Uterus (tissue), 4 donors: ENCODE data around the gene OR8B4. TPM values are rescaled to one million over a fixed set of nuclear protein-coding genes. Genes with fewer than 3 reads are reported as not detected.

Experiments
- DNase-seq, 2 donors: peaks; one replicate each; pipeline ENCODE4 v3.0.0-alpha.2; 2019 to 2020
- H3K27ac ChIP-seq, 2 donors: fragments of 200-600 bp; sonication (generic); 1 replicate in 1 of 2; 2 replicates in 1 of 2; pipeline ENCODE4 v1.5.1; 2016 to 2018
- H3K27me3 ChIP-seq, 2 donors: fragments of 200-600 bp; sonication (generic); one replicate each; pipeline ENCODE4 v1.5.1; 2018 to 2019; ENCODE audit warnings: control low read depth in 1 of 2
- H3K36me3 ChIP-seq, 2 donors: fragments of 200-600 bp; sonication (generic); one replicate each; pipeline ENCODE4 v1.5.1; 2019; ENCODE audit warnings: control low read depth in 1 of 2
- H3K4me1 ChIP-seq, 2 donors: fragments of 200-600 bp; sonication (generic); one replicate each; pipeline ENCODE4 v1.5.1; 2018 to 2019; ENCODE audit warnings: control low read depth in 1 of 2
- H3K4me3 ChIP-seq, 2 donors: fragments of 200-600 bp; sonication (generic); 1 replicate in 1 of 2; 2 replicates in 1 of 2; pipeline ENCODE4 v1.5.1; 2018 to 2019; ENCODE audit warnings: mild to moderate bottlenecking in 1 of 2
- H3K9me3 ChIP-seq, 2 donors: fragments of 200-600 bp; sonication (generic); one replicate each; pipeline ENCODE4 v1.5.1; 2019; ENCODE audit warnings: control low read depth in 1 of 2
- CTCF ChIP-seq, 4 experiments: fragments of 200-600 bp in 2 of 4; fragments of 450-650 bp in 2 of 4; sonication (generic) in 2 of 4; IDR thresholded peaks; one replicate each; pipeline ENCODE4 v1.5.1; 2016 to 2019; ENCODE audit warnings: antibody characterized with exemption in 4 of 4, mild to moderate bottlenecking in 2 of 4, moderate library complexity in 1 of 4
- POLR2A ChIP-seq, 2 donors: fragments of 450-650 bp; IDR thresholded peaks; one replicate each; pipeline ENCODE4 v1.6.1; 2016; ENCODE audit warnings: antibody characterized with exemption in 2 of 2, mild to moderate bottlenecking in 1 of 2, moderate library complexity in 1 of 2
- intact Hi-C: fragments of 100-400 bp; cut with DNase I; formaldehyde crosslinking; loops from one replicate; pipeline ENCODE4 v1.15.1; 2023; ENCODE audit warnings: low total_unique reads
- total RNA-seq, 4 donors: library from RNA; depleted of rRNA in 3 of 4; stranded (reverse); fragments of >200 nt in 3 of 4; gene quantifications; one replicate each; pipeline versions ENCODE4 v1.1.0 to v1.2.4, GENCODE V29; 2014 to 2023
- donor health status: DM: yes; HTN: yes; CAD: no.

Gene OR8B4
- total RNA-seq, 4 donors from 2014 or later, result not detected

DNA sequence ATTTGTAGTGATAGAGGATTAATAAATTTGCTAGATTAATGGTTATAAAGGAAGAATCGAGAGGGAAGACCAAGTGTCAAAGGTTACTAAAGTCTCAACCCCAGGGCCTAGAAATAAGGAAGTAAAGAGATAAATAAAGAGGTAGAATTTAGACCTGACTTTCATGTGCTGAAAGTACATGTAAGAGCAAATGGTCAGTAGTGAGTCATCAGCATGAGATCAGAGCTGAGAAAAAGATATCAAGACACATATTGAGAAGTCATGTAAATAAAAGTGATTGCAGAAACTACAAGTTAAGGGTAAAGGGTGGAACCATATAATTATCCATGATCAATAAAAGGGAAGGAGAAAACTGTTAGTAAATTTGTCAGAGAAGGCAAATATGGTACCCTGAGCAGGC is 22.2 kb upstream of the OR8B4 start:
- no peak for DNase-seq
- intact Hi-C loops, result no loop called here
- Histone ChIP-seq H3K4me1 (no peaks in the 10 kb centered on the region), H3K36me3 (no peaks in the 10 kb centered on the region), H3K27me3 (no peaks in the 10 kb centered on the region), H3K9me3 (no peaks in the 10 kb centered on the region), H3K4me3 (no peak overlapping the region), H3K27ac (no peak overlapping the region)
- no peak for TF ChIP-seq POLR2A (IDR thresholded peaks at IDR 0.05)
- no peak for TF ChIP-seq CTCF (IDR thresholded peaks at IDR 0.05)

GRCh38 chr11:124445646-124446150 is 21.0 kb upstream of the OR8B4 start, which contains the start of gene OR8B8:
Gene OR8B8 (minus strand): TSS chr11:124445696. CDS start chr11:124441085, 4,611 bp downstream.
- H3K27ac ChIP-seq, result no peak within 1 kb of the TSS
- no peak for DNase-seq
- no peaks in the 10 kb centered on the region for H3K9me3 ChIP-seq
- no peaks in the 10 kb centered on the region for H3K27me3 ChIP-seq
- no peak within 1 kb of the TSS for H3K4me3 ChIP-seq
- no peak for TF ChIP-seq POLR2A (IDR thresholded peaks at IDR 0.05)
- intact Hi-C loops, result no loop called here
- no peaks in the 10 kb centered on the region for H3K36me3 ChIP-seq
- no peaks in the 10 kb centered on the region for H3K4me1 ChIP-seq

DNA sequence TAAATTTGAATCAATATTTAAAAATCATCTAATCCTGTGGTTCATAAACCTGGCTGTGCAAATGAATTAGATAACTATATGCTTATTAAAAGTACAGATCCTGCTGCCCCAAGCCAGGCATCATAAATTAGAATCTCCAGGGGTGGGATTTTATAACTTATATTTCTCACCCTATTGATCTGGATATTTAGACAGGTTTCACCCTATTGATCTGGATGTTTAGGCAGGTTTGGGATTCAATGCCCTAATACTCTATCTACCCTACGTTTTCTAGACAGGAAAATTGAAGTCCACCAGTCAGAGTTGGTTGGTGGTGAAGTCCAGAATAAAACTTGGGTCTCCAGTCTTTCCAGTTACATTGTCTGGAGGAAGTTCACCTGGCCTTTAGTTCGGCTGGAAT is 18.2 kb upstream of the OR8B4 start:
- TF ChIP-seq POLR2A (IDR thresholded peaks at IDR 0.05) (no peak), CTCF (IDR thresholded peaks at IDR 0.05) (no peak)

GRCh38 chr11:124442442-124442841 is 17.8 kb upstream of the OR8B4 start:
- intact Hi-C loops, result no loop called here
- H3K9me3 ChIP-seq, result no peaks in the 10 kb centered on the region
- no peaks in the 10 kb centered on the region for H3K4me1 ChIP-seq
- H3K27me3 ChIP-seq, result no peaks in the 10 kb centered on the region
- H3K36me3 ChIP-seq, result no peaks in the 10 kb centered on the region
- DNase-seq, result no peak
- H3K27ac ChIP-seq, result no peak overlapping the region
- no peak overlapping the region for H3K4me3 ChIP-seq
- no peak for TF ChIP-seq CTCF (IDR thresholded peaks at IDR 0.05)
- no peak for TF ChIP-seq POLR2A (IDR thresholded peaks at IDR 0.05)

More for the DNA sequence above, 18.2 kb upstream of the OR8B4 start:
- Histone ChIP-seq H3K4me3 (no peak overlapping the region), H3K9me3 (no peaks in the 10 kb centered on the region), H3K27me3 (no peaks in the 10 kb centered on the region), H3K27ac (no peak overlapping the region), H3K4me1 (no peaks in the 10 kb centered on the region), H3K36me3 (no peaks in the 10 kb centered on the region)
- no peak for DNase-seq
- intact Hi-C loops, result no loop called here

DNA sequence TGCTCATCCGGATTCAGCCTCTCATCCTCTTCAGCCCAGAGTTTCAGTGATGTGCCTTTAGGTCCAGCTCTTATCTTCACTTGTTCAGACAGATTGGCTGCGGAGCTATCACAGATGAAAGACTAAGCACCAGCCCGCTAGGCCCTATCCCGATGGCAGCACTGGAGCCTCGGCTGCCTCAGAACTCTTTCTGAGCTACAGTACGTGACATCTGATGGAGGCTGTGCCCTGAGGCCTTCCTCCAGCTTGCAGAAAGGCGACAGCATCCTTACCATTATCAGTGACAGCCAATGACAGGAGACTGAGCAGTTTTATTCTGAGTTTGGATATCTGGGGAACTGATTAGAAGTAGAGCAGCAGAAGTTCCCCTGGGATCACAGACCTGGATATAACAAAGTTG is 16.8 kb upstream of the OR8B4 start:
- no peak for DNase-seq
- no peaks in the 10 kb centered on the region for H3K36me3 ChIP-seq
- H3K27ac ChIP-seq, result no peak overlapping the region
- H3K4me1 ChIP-seq, result no peaks in the 10 kb centered on the region
- H3K27me3 ChIP-seq, result no peaks in the 10 kb centered on the region
- H3K9me3 ChIP-seq, result no peaks in the 10 kb centered on the region
- intact Hi-C loops, result no loop called here
- no peak overlapping the region for H3K4me3 ChIP-seq
- TF ChIP-seq CTCF (IDR thresholded peaks at IDR 0.05) (no peak), POLR2A (IDR thresholded peaks at IDR 0.05) (no peak)

DNA sequence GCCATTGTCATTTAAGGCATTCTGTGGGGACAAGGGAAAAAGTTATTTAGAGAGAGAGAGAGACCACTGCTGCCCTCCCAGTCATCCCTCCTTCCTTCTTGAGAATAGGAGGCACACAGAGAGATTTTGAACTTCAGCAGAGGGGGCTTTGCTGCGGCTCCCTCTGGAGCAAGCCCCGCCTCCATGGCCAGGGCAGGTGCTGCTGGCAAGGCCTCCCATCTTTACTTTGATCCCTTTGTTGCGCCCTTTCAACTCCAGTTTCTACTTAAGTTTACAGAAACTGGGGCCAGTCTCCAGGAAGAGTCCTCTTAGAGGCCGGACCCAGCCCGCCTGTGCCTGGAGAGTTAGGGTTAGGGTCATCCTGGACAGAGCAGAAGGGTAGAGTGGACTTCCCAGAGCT is 16.4 kb upstream of the OR8B4 start:
- no peak for TF ChIP-seq POLR2A (IDR thresholded peaks at IDR 0.05)
- TF ChIP-seq CTCF (IDR thresholded peaks at IDR 0.05), result no peak
- intact Hi-C loops, result no loop called here
- Histone ChIP-seq H3K4me3 (no peak overlapping the region), H3K4me1 (no peaks in the 10 kb centered on the region), H3K9me3 (no peaks in the 10 kb centered on the region), H3K27me3 (no peaks in the 10 kb centered on the region), H3K27ac (no peak overlapping the region), H3K36me3 (no peaks in the 10 kb centered on the region)
- DNase-seq, result no peak
